HG03565 (cell line): ENCODE data around the gene MAGI1.

Experiments
- ATAC-seq: cut with Tn5 transposase; IDR thresholded peaks from one replicate; pipeline ENCODE4 v1.9.1; 2021; ENCODE audit warnings: mild to moderate bottlenecking, moderate library complexity; ENCODE audit not compliant: unreplicated experiment

MAGI1 gene

GRCh38 chr3:65605876-65606432 is 432.8 kb downstream of the MAGI1 start:
- no peak for ATAC-seq

- no peak for ATAC-seq
Measured at GRCh38 chr3:65604863-65605526, 433.7 kb downstream of the MAGI1 start.

GRCh38 chr3:65603631-65604030 is 435.1 kb downstream of the MAGI1 start:
- ATAC-seq: no peak

- no peak for ATAC-seq
Measured at GRCh38 chr3:65600888-65601287, 437.8 kb downstream of the MAGI1 start.

GRCh38 chr3:65597952-65598413 is 440.7 kb downstream of the MAGI1 start:
- ATAC-seq: no peak

- no peak for ATAC-seq
Measured at GRCh38 chr3:65597226-65597951, 441.3 kb downstream of the MAGI1 start.

- ATAC-seq: no peak
Measured at GRCh38 chr3:65596571-65597225, 442.0 kb downstream of the MAGI1 start.

GRCh38 chr3:65596029-65596300 is 442.8 kb downstream of the MAGI1 start:
- no peak for ATAC-seq

- ATAC-seq: no peak
Measured at GRCh38 chr3:65595222-65596028, 443.3 kb downstream of the MAGI1 start.

- ATAC-seq: no peak
Measured at GRCh38 chr3:65593780-65594752, 444.7 kb downstream of the MAGI1 start.

GRCh38 chr3:65591313-65591712 is 447.4 kb downstream of the MAGI1 start:
- no peak for ATAC-seq

GRCh38 chr3:65588884-65589283 is 449.8 kb downstream of the MAGI1 start:
- no peak for ATAC-seq

- ATAC-seq: no peak
Measured at GRCh38 chr3:65587650-65588439, 450.9 kb downstream of the MAGI1 start.

- ATAC-seq: no peak
Measured at GRCh38 chr3:65584913-65585312, 453.8 kb downstream of the MAGI1 start.

- no peak for ATAC-seq
Measured at GRCh38 chr3:65584002-65584401, 454.7 kb downstream of the MAGI1 start.

GRCh38 chr3:65583188-65583587 is 455.5 kb downstream of the MAGI1 start:
- no peak for ATAC-seq

GRCh38 chr3:65582012-65582717 is 456.6 kb downstream of the MAGI1 start:
- ATAC-seq: no peak

- ATAC-seq: no peak
Measured at GRCh38 chr3:65581313-65581712, 457.4 kb downstream of the MAGI1 start.
